ENCODE measurements around the gene SEPTIN8. TPM values are rescaled to one million over a fixed set of nuclear protein-coding genes. Genes with fewer than 3 reads are reported as not detected.

Gene SEPTIN8
- total RNA-seq, 4 donors from 2014 or later: 33.6 to 85.8 (median 56.2) TPM

- DNase-seq: no peak
- Histone ChIP-seq H3K27ac (no peak overlapping the region), H3K27me3 (no peaks in the 10 kb centered on the region), H3K4me3 (no peak overlapping the region), H3K9me3 (no peaks in the 10 kb centered on the region), H3K36me3 (no peaks in the 10 kb centered on the region), H3K4me1 (no peaks in the 10 kb centered on the region)
- TF ChIP-seq POLR2A (IDR thresholded peaks at IDR 0.05): no peak
Observed at GRCh38 chr5:132790201-132790865, 13.3 kb upstream of the SEPTIN8 start.

DNA sequence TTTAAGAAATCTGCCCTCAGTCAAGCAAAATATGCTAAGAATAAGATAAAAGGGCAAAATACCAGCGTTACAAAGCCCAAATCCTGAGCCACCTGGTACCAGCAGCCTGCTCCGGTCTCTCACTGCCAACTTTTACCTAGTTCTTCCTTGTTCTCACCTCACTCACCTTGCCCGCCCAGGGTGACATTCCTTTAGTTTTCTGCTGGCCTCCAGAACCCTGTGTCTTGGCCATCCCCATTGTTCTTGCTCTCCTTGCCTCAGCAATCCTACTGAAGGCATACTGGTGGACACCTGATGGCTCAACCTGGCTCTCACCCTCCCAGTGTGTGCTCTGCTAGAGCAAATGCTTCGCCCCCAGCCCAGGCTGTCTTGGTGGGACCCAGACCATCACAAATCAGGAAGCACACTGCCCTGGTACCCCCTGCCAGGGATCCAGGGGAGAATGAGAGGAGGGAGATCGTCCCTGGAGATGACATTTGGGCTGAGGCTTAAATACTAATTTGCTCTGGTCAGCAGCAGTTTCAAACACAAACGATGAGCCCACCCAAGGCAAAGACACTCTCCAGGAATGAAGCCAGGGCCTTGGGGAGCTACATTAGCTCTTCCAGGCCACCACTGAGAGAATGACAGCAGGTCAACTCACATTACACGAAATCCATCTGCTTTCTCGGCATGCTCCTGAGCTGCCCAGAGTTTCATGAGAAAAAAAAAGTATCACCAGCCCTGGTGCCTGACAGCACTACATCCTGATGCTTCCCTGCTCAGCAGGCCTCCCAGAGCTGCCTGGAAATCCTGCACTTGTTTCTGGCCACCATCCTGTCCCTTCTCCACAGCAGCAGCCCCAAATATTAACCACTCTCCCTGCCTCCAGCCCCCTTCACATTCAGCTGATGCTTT lies 12.2 kb upstream of the SEPTIN8 start:
- no peaks in the 10 kb centered on the region for H3K27me3 ChIP-seq
- no peaks in the 10 kb centered on the region for H3K4me1 ChIP-seq
- no peak overlapping the region for H3K4me3 ChIP-seq
- H3K36me3 ChIP-seq: no peaks in the 10 kb centered on the region
- TF ChIP-seq, protein P1, sequence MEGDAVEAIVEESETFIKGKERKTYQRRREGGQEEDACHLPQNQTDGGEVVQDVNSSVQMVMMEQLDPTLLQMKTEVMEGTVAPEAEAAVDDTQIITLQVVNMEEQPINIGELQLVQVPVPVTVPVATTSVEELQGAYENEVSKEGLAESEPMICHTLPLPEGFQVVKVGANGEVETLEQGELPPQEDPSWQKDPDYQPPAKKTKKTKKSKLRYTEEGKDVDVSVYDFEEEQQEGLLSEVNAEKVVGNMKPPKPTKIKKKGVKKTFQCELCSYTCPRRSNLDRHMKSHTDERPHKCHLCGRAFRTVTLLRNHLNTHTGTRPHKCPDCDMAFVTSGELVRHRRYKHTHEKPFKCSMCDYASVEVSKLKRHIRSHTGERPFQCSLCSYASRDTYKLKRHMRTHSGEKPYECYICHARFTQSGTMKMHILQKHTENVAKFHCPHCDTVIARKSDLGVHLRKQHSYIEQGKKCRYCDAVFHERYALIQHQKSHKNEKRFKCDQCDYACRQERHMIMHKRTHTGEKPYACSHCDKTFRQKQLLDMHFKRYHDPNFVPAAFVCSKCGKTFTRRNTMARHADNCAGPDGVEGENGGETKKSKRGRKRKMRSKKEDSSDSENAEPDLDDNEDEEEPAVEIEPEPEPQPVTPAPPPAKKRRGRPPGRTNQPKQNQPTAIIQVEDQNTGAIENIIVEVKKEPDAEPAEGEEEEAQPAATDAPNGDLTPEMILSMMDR (IDR thresholded peaks at IDR 0.05): no peak
- no peak for TF ChIP-seq POLR2A (IDR thresholded peaks at IDR 0.05)
- H3K27ac ChIP-seq: no peak overlapping the region
- DNase-seq: no peak
- H3K9me3 ChIP-seq: no peaks in the 10 kb centered on the region

GRCh38 chr5:132788508-132788907 lies 11.5 kb upstream of the SEPTIN8 start:
- H3K27ac ChIP-seq: no peak overlapping the region
- no peaks in the 10 kb centered on the region for H3K9me3 ChIP-seq
- TF ChIP-seq POLR2A (IDR thresholded peaks at IDR 0.05): no peak
- TF ChIP-seq, protein P1 (IDR thresholded peaks at IDR 0.05): no peak
- H3K4me1 ChIP-seq: no peaks in the 10 kb centered on the region
- DNase-seq: no peak
- H3K4me3 ChIP-seq: no peak overlapping the region
- H3K36me3 ChIP-seq: no peaks in the 10 kb centered on the region
- H3K27me3 ChIP-seq: no peaks in the 10 kb centered on the region

DNA sequence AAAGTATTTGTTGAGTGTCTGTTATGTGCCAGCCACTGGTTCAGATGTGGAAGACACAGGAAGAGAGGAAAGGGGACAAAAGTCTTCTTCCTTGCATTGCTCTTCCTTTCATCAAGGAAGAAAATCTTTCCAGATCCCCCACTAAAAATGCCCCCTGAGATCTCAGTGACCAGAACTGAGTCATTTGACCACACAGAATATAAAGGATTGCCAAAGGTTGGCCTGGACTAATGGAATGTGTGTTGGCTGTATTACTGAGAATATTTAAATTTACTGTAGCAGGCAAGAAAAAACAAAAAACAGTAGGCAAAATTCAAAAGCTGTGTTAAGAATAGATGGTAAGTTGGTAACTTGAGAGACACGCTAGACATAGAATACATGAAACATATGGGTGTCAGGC lies 10.0 kb upstream of the SEPTIN8 start:
- no peak for TF ChIP-seq POLR2A (IDR thresholded peaks at IDR 0.05)
- TF ChIP-seq, protein P1 (IDR thresholded peaks at IDR 0.05): no peak
- Histone ChIP-seq H3K4me3 (no peak overlapping the region), H3K36me3 (no peaks in the 10 kb centered on the region)

GRCh38 chr5:132785864-132786263 lies 8.8 kb upstream of the SEPTIN8 start:
- H3K9me3 ChIP-seq: no peaks in the 10 kb centered on the region
- no peak overlapping the region for H3K27ac ChIP-seq
- no peak for TF ChIP-seq POLR2A (IDR thresholded peaks at IDR 0.05)
- TF ChIP-seq, protein P1 (IDR thresholded peaks at IDR 0.05): no peak
- no peak for DNase-seq
- H3K36me3 ChIP-seq: no peaks in the 10 kb centered on the region
- no peaks in the 10 kb centered on the region for H3K27me3 ChIP-seq
- no peaks in the 10 kb centered on the region for H3K4me1 ChIP-seq
- no peak overlapping the region for H3K4me3 ChIP-seq

More for the DNA sequence above, 10.0 kb upstream of the SEPTIN8 start:
- no peaks in the 10 kb centered on the region for H3K4me1 ChIP-seq
- DNase-seq: no peak
- no peak overlapping the region for H3K27ac ChIP-seq
- H3K9me3 ChIP-seq: no peaks in the 10 kb centered on the region
- H3K27me3 ChIP-seq: no peaks in the 10 kb centered on the region

- Histone ChIP-seq H3K27me3 (no peaks in the 10 kb centered on the region), H3K4me1 (no peaks in the 10 kb centered on the region), H3K36me3 (no peaks in the 10 kb centered on the region), H3K27ac (no peak overlapping the region), H3K9me3 (no peaks in the 10 kb centered on the region), H3K4me3 (no peak overlapping the region)
- DNase-seq: no peak
- TF ChIP-seq, protein P1 (IDR thresholded peaks at IDR 0.05): no peak
- TF ChIP-seq POLR2A (IDR thresholded peaks at IDR 0.05): no peak
Observed at GRCh38 chr5:132785365-132785764, 8.3 kb upstream of the SEPTIN8 start.

Measured in Peyer's patch (tissue), 4 donors.